Inflammatory macrophage treated with lipopolysaccharide for 4 hours (primary cell): Measurements from ENCODE around the gene COQ8A.
"Not testable (repeated sequence)": the region's sequence is repeated elsewhere in the genome, so short reads cannot be mapped to it uniquely, and the experiment has no call there.

Experiments
- DNase-seq: peaks from one replicate; pipeline ENCODE4 v3.0.0-alpha.2; 2020

COQ8A gene

DNA sequence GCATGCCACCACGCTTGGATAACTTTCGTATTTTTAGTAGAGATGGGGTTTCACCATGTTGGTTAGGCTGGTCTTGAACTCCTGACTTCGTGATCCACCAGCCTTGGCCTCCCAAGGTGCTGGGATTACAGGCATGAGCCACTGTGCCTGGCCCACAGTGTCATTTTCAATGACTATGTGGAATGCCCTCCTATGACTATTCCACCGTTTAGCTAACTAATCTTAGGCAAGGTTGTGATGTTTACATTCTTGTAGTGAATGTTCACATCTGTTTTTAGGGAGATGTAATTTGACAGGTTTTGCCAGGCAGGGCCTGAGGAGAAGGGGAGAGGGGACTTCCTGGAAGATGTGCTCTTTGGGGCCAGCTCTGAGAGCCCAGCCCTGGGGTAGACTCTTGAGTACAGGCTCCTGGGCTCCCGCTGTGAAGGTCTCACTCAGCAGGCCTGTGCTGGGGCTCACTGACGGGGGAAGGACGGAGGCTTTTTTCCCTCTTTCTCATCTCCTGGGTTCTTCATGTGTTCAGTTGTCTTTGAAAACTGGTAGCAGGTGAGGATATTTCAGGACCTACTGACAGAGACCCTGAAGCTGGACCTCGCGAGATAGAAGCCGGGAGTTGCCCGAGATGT is 13.2 kb downstream of the COQ8A start:
- DNase-seq, result no peak

DNA sequence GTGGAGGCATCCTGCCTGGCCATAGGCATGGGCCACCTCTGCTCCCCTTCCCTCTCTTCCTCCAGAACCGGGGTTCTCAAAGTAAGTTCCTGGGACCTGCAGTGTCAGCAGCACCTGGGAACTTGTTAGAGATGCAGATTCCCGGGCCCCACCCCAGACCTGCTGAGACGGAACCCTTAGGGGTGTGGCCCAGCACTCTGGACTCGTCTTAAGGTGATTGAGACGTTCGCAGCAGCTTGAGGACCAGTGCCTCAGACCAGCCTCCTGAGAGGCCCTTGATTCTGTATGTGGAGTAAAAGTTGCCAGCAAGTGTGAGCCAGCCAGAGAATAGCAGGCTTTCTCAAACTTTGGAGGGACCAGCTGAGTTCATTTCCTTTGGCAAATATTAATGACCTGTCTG is 14.2 kb downstream of the COQ8A start:
- no peak for DNase-seq

DNA sequence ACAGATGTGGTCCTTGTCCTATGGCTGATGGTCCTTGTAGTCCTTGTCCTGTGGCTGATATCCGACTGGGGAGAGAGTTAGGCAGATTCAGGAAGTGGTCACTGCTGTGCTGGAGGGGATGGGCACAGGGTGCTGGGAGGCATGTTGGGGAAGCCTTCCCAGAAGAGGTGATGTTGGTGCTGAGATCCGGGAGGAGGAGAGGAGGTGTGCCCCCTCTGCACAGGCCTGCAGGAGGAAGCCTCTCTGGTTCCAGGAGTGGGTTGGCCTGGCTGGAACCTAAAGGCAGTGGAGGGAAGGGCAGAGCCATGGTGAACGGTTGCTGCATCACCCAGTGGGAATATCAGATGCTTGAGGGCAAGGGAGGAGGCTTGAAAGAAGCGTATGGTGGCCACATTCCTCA is 14.7 kb downstream of the COQ8A start:
- no peak for DNase-seq

DNA sequence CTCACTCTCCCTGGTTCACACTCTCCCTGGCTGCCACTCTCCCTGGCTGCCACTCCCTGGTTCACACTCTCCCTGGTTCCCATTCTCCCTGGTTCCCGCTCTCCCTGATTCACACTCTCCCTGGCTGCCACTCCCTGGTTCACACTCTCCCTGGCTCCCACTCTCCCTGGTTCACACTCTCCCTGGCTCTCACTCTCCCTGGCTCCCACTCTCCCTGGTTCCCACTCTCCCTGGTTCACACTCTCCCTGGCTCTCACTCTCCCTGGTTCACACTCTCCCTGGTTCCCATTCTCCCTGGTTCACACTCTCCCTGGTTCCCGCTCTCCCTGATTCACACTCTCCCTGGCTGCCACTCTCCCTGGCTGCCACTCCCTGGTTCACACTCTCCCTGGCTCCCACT is 15.8 kb downstream of the COQ8A start:
- DNase-seq, result not testable (repeated sequence)

GRCh38 chr1:226956942-226957713 is 17.0 kb downstream of the COQ8A start:
- DNase-seq, result no peak

- no peak for DNase-seq
Observed at GRCh38 chr1:226957714-226958113, 17.6 kb downstream of the COQ8A start.

GRCh38 chr1:226958300-226958699 is 18.2 kb downstream of the COQ8A start:
- no peak for DNase-seq

- no peak for DNase-seq
Observed at GRCh38 chr1:226960256-226960655, 20.2 kb downstream of the COQ8A start.

DNA sequence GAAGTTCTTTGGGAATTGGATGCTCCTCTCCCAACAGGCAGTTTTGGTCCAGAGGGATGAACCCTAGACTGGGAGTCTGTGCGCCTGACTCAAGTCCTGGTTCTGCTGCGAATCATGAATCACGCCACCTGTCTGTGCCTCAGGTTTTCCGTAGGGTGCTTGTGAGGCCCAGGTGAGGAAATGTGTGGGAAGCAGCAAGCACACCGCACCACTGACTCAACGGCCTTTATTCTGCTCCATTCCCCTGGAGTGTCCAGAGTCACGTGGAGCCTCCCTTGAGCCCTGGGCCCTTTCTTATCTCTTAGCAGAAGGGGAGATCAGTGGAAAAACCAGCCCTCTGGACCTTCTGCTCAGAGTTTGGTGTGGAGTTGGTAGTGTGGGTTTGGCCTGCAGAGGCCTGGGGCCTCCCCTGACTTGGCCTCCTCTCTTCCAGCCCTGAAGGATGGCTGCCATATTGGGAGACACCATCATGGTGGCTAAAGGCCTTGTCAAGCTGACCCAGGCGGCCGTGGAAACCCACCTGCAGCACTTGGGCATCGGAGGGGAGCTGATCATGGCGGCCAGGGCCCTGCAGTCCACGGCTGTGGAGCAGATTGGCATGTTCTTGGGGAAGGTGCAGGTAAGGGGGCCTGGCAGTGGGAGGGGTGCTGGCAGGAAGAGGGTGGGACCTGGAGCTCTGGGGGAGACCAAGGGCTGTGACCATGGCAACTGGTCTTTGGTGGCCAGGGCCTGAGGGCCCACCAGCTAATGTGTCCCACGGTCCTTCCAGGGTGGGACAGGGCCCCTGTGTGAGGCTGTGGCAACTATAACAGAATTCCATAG is 21.1 kb downstream of the COQ8A start:
- no peak for DNase-seq

GRCh38 chr1:226962421-226963391 is 22.6 kb downstream of the COQ8A start:
- DNase-seq, result no peak

DNA sequence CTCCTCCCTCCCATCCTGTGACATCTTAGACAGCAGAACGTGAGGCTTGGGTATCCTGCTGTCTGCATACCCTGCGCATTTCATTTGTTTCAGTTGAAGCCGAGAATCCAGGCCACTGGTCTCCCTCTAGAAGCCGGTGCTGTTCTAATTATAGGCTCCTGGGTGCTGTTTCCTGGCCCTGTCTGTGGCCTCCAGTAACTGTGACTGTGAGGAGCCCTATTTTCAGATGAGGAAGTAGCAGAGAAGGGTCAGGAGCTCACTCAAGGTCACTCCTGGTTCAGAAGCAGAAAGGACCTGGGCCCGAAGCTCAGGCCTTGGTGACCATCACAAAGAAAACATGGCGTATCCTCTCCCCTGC is 24.0 kb downstream of the COQ8A start:
- no peak for DNase-seq

- DNase-seq, result no peak
Observed at GRCh38 chr1:226964611-226965486, 24.8 kb downstream of the COQ8A start.

GRCh38 chr1:226965581-226966440 is 25.7 kb downstream of the COQ8A start:
- DNase-seq, result no peak

DNA sequence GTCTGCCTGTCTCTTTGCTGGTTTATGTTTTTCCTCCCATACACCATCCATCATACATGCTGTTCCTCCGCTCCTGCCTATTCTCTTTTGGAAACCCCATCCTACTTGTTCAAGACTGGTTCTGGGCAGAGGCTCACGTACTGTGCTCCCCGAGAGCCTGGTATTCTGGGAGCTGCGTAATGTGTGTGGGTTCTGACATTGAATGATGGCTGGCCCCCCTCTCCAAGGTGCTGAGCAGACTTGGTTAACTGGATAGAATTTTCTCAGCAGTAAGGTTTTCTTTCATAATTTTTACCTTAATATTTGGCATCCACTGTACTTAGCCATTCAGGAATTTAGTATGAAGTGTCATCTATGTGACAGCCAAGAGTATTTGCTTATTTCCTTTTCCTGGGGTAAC is 26.6 kb downstream of the COQ8A start:
- no peak for DNase-seq

GRCh38 chr1:226967665-226968064 is 27.6 kb downstream of the COQ8A start:
- no peak for DNase-seq

DNA sequence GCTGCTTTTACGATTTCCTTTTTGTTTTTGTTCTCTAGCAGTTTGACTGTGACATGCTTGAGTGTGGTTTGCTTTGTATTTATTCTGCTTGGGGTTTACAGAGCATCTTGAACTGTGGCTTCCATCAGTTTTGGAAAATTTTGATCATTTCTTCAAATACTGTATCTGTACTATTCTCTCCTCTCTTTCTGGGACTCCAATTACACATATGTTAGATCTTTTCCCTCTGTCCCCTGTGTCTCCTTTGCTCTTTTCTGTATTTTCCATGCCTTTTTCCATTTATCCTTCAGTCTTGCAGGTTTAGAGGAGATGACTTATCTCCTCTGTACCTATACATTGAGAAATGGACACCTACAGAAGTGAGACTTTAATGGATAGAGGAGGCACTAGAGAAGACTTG is 31.7 kb downstream of the COQ8A start:
- DNase-seq, result no peak

- DNase-seq, result no peak
Observed at GRCh38 chr1:226972931-226973330, 32.8 kb downstream of the COQ8A start.

DNA sequence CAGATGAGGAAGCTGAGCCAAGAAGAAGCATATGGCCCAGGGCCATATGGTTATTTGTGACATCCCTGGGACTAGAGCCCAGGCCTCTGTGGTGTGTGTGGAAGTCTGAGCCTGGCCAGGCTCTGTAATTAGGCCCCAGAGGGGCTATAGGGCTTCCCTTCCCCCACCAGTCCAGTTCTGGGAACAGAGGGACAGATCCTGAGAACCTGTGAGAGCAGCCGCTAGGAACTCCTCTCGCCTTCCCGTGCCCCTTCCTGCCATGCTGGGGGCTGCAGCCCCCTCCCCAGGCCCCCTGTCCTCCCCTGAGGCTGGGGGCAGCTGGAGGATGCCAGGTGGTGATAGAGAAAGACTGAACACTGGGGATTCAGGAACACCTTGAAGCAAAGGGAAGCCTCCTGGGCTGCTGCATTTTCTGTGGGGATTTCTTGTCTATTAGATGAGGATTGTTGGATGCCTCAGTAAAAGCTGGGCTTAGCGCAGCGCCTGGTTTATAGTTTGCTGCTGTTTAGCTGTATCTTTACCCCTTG is 33.3 kb downstream of the COQ8A start:
- DNase-seq, result no peak

DNA sequence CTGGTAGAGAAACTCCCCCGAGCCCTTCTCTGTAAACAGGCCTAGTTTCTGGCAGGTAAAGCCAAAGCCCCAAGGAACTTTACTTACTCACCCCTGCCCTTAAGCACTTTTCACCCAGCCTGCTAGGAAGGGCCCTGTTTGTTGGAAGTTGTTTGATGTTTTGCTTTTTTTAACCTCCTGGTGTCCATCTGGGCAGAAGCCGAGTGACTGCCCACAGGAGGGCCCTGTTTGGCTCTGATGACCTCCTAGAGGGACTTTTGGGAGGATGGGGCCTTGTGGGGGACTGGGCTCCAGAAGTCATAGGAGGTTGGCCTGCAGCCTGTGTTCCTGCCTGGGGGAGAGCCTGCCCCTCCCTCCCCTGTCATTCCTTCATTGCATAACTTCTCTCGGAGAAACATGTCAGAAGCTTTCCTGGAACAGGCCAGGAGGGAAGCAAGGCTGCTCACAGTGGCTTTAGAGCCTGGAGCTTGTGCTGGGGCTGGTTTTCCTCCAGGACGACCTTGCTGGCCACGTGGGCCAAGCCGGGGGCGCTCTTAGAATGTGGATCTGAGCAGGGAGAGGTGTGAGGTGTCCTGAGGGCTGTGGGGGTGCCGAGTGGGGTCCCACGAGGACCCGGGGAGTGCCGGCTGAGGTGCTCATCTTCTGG is 33.9 kb downstream of the COQ8A start:
- no peak for DNase-seq
